GM12875 (cell line): ENCODE data around the gene PAFAH1B1.
"Not testable (repeated sequence)": the region's sequence is repeated elsewhere in the genome, so short reads cannot be mapped to it uniquely, and the experiment has no call there.

Source experiments
- H3K4me3 ChIP-seq: one replicate; pipeline ENCODE4 v1.5.1; 2011; ENCODE audit warnings: low read depth, low read length, control low read depth
- TF ChIP-seq, protein P1 (sequence below): IDR thresholded peaks from 2 replicates; pipeline ENCODE4 v1.5.1; 2011; ENCODE audit warnings: low read depth, mild to moderate bottlenecking, control low read depth, inconsistent platforms, low read length, moderate library complexity, borderline replicate concordance; ENCODE audit not compliant: insufficient read depth

Gene PAFAH1B1

DNA sequence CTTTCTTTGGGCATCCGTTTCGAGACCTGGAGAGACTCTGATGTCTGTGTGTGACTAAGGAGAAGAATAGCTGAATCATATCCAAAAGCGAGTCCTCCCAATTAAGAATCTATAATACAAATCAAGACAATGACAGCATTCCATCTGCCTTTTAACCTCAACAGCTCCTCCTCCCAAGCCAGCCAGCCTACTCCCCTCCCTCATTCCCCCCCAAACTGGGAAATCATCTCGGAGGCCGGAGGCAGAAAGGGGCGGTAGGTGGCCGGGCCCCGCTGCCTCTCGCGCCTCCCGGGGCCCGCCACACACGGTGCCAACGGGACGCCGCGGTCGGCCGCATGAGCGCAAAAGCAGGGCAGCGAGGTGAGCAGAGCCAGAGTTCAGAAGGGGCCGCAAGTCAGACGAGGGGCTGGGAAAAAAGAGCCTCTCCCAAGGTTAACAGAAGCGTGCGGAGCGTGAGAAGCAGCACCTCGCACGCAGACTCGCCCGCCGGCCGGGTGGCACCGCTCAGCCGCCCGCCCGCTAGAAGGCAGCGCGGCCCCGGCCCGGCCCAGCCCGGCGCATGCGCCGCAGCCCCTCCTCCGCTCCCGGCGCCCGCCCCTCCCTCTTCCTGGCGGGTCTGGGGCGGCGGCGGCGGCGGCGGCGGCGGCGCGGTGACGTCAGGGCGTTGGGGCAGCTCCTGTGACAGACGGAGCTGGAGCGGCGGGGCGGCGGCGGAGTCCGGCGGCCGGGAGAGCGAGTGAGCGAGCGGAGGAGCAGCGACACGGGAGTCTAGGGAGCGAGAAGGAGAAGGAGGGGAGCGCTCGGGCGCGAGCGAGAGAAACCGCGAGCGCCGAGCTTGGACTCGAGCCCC, at the start of gene PAFAH1B1:
Gene PAFAH1B1, plus strand, starts transcription at position 684 of the 850 bp plus-strand sequence. CDS start 44,635 bp downstream, outside the sequence.
- TF ChIP-seq, protein P1, sequence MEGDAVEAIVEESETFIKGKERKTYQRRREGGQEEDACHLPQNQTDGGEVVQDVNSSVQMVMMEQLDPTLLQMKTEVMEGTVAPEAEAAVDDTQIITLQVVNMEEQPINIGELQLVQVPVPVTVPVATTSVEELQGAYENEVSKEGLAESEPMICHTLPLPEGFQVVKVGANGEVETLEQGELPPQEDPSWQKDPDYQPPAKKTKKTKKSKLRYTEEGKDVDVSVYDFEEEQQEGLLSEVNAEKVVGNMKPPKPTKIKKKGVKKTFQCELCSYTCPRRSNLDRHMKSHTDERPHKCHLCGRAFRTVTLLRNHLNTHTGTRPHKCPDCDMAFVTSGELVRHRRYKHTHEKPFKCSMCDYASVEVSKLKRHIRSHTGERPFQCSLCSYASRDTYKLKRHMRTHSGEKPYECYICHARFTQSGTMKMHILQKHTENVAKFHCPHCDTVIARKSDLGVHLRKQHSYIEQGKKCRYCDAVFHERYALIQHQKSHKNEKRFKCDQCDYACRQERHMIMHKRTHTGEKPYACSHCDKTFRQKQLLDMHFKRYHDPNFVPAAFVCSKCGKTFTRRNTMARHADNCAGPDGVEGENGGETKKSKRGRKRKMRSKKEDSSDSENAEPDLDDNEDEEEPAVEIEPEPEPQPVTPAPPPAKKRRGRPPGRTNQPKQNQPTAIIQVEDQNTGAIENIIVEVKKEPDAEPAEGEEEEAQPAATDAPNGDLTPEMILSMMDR: 0 out of 2 replicates have a peak, but pooled peaks have one; percentile 2
- H3K4me3 ChIP-seq: peak within 1 kb of the TSS; percentile 95

DNA sequence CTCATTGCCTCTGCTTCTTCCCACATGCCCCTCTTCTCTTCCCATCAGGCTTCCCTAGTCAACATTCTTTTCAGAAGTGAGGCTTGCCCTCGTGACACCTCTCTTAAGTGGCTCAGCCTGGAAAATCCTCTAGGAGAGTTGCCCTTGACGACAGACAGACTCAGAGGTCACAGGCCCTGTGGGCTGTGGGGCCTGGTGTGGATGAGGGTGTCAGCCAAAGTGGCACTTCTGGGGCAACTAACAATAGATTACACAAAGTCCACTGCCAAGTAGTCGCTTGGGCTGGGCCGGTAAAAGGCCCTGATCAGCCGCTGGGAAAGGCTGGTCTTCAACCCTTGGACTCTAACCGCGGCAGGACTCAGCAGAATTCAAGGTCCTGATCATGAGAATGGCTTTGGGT, 48.1 kb upstream of the PAFAH1B1 start:
- H3K4me3 ChIP-seq: no peak overlapping the region
- TF ChIP-seq, protein P1: no peak

DNA sequence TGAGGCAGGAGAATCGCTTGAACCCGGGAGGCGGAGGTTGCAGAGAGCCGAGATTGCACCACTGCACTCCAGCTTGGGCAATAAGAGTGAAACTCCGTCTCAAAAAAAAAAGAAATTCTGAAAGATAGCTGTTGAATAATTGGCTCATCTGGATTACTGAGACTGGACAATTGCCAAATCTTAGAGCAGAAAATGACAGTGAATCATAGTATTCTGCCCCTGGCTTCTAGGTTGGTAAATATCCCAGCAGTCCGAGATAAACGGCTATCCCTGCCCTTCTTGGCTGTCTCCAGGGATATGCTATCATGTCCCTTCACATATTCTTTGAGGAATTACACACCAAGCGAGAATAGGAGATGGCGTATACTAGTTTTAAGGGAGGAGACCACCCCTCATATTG, 46.3 kb upstream of the PAFAH1B1 start:
- TF ChIP-seq, protein P1: no peak
- no peak overlapping the region for H3K4me3 ChIP-seq

DNA sequence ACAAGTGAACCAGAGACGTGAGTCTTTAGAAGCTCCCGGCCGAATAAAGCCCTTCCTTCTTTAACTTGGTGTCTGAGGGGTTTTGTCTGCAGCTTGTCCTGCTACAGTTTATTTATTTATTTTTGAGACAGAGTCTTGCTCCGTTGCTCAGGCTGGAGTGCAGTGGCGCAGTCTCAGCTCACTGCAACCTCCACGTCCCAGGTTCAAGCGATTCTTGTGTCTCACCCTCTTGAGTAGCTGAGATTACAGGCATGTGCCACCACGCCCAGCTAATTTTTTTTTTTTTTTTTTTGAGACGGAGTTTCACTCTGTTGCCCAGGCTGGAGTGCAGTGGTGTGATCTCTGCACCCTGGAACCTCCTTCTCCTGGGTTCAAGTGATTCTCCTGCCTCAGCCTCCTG, 45.4 kb upstream of the PAFAH1B1 start:
- H3K4me3 ChIP-seq: not testable (repeated sequence)

DNA sequence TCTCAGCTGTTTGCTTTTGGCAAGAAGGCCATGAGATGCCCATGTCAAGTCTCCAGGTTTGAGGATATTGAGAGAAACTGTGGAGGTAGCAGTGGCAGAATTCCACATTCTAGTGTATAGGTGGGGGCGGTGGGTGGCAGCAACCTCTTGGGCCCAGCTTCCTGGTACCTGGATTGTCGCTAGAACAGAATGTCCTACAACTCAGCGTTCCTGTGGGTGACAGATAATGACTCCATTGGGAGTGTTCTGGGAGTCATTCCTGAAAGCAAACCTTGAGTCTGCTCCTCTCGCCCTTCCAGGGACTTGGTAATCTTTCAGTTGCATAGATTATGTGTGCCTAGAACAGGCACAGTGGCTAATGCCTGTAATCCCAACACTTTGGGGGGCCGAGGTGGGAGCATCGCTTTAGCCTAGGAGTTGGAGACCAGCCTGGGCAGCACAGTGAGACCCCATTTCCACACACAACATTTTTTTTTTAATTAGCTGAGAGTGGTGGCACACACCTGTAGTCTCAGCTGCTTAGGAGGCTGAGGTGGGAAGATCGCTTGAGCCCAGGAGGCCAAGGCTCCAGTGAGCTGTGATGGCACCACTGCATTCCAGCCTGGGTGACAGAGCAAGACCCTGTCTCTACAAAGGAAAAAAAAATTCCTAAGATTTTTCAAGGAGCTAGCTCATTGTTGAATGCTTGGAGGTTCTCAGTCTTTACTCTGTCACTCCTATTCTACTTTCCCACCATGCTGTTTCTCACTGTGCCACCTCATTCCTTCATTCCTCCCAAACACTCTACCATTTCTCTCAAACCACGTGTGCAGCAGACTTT, 43.9 kb upstream of the PAFAH1B1 start:
- TF ChIP-seq, protein P1: no peak
- no peak overlapping the region for H3K4me3 ChIP-seq

DNA sequence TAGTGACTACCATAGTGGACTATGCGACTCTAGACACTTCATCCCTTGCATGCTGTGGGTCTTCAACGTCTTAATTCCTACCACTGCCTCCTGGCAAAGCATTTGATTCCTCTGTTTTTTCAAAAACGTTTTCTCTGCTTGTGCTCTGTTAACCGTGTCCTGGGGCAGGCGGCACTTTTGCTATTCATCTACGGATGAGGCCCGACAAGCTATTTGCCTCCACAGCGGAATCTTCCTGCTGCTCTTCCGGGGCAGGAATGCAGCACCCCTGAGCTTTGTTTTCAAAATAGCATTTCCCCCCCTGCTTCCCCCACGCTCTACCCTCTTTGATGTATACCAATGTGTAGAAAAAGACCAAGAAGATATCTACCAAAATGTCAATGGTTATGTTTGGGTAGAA, 42.0 kb upstream of the PAFAH1B1 start:
- TF ChIP-seq, protein P1: no peak
- H3K4me3 ChIP-seq: no peak overlapping the region

DNA sequence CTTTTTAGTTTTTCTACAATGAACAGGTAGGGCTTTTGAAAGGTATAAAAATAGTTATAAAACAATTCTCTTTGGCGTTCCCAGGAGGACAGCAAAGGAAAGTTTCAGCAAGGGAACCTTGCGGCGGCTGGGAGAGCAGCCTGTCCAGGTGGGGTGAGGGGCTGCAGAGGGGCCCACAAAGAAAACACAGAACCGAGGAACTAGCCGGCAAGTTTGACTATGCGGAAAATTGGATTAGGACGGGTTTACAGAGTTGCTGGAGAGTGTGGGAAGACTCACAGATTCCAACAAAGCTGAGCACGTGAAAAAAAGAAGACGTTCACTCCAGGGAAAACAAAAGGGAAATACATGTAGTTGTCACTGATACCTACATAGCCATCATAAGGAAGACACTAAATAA, 41.5 kb upstream of the PAFAH1B1 start:
- TF ChIP-seq, protein P1: no peak
- H3K4me3 ChIP-seq: no peak overlapping the region
